Lung (tissue), 12 donors: ENCODE measurements around the gene STN1. TPM values are rescaled to one million over a fixed set of nuclear protein-coding genes. Genes with fewer than 3 reads are reported as not detected.

ENCODE experiments used
- ATAC-seq: fragments of 200-7000 bp; cut with Tn5 transposase; one replicate; pipeline ENCODE4 v1.9.1; 2020; ENCODE audit warnings: moderate number of reproducible peaks; ENCODE audit not compliant: insufficient read depth, low FRiP score
- DNase-seq, 3 donors: peaks; one replicate each; pipeline ENCODE4 v3.0.0-alpha.2; 2013 to 2017
- H3K27ac ChIP-seq, 2 donors: one replicate each; pipeline ENCODE4 v1.5.1; 2013; ENCODE audit warnings: mild to moderate bottlenecking in 2 of 2, moderate library complexity in 2 of 2, control low read depth in 1 of 2, inconsistent platforms in 1 of 2, low read depth in 1 of 2, low read length in 1 of 2
- H3K27me3 ChIP-seq, 3 donors: one replicate each; pipeline ENCODE4 v1.5.1; 2013; ENCODE audit warnings: low read length in 2 of 3; ENCODE audit not compliant: control insufficient read depth in 3 of 3, insufficient read depth in 3 of 3
- H3K36me3 ChIP-seq, 4 donors: one replicate each; pipeline ENCODE4 v1.5.1; 2013; ENCODE audit warnings: low read length in 4 of 4, mild to moderate bottlenecking in 1 of 4, moderate library complexity in 1 of 4; ENCODE audit not compliant: control insufficient read depth in 4 of 4, insufficient read depth in 4 of 4
- H3K4me1 ChIP-seq, 5 donors: one replicate each; pipeline ENCODE4 v1.5.1; 2013; ENCODE audit warnings: low read length in 5 of 5, mild to moderate bottlenecking in 2 of 5, moderate library complexity in 1 of 5; ENCODE audit not compliant: control insufficient read depth in 5 of 5, insufficient read depth in 5 of 5
- H3K4me3 ChIP-seq: one replicate; pipeline ENCODE4 v1.5.1; 2013; ENCODE audit warnings: mild to moderate bottlenecking, control low read depth, moderate library complexity
- H3K9ac ChIP-seq, 2 donors: one replicate each; pipeline ENCODE4 v1.5.1; 2013; ENCODE audit warnings: low read length in 2 of 2, control low read depth in 1 of 2; ENCODE audit not compliant: insufficient read depth in 1 of 2
- H3K9me3 ChIP-seq, 4 donors: one replicate each; pipeline ENCODE4 v1.5.1; 2013; ENCODE audit warnings: low read length in 3 of 4, mild to moderate bottlenecking in 1 of 4, moderate library complexity in 1 of 4; ENCODE audit not compliant: control insufficient read depth in 4 of 4, insufficient read depth in 3 of 4
- CTCF ChIP-seq: IDR thresholded peaks from 2 replicates; pipeline ENCODE4 v1.5.1; 2012; ENCODE audit warnings: mild to moderate bottlenecking; ENCODE audit errors: control extremely low read depth, extremely low read depth
- WGBS, 2 donors: extraction: QIAGEN DNeasy Blood & Tissue Kit; methylation state at CpG; one replicate each; pipeline ENCODE4 v1.1.7; 2013; 5-methylcytosine and 5-hydroxymethylcytosine counted together
- polyA plus RNA-seq, 2 donors: library from polyadenylated mRNA; stranded (reverse); fragments of 200-250 nt; gene quantifications; one replicate each; pipeline ENCODE4 v1.2.1, GENCODE V29; 2013
- total RNA-seq, 2 donors: library from RNA; depleted of rRNA in 1 of 2; stranded (reverse); fragments of >200 nt in 1 of 2; gene quantifications; one replicate each; pipeline ENCODE4 v1.2.1, GENCODE V29; 2014 to 2021
- donor health status: control.
- donor health status: control.
- donor health status: Bipolar disorder and iron deficiency.
- donor health status: healthy.
- donor health status: DM: yes; HTN: yes; CAD: no.

Gene STN1
- total and polyA plus RNA-seq, 4 donors: 26.5 to 43.8 (median 39.1) TPM

GRCh38 chr10:103852189-103852711, 65.7 kb downstream of the STN1 start:
- Histone ChIP-seq H3K27me3 (no peaks in the 10 kb centered on the region), H3K4me1 (peaks cover 20 to 61% (median 45%) of the 10 kb centered on the region in 5 donors), H3K4me3 (no peak overlapping the region), H3K36me3 (peaks cover 0 to 2% (median 0%) of the 10 kb centered on the region in 4 donors), H3K9me3 (no peaks in the 10 kb centered on the region), H3K9ac (no peak overlapping the region), H3K27ac (peak overlapping the region; percentile 10 to 50)
- 49 to 64% methylated on average over 11 of the region's 11 CpGs for WGBS, 2 donors
- no peak for TF ChIP-seq CTCF
- DNase-seq (peak in 1 of 3 donors; percentile 19), ATAC-seq (no peak)

- Histone ChIP-seq H3K27me3 (no peaks in the 10 kb centered on the region), H3K27ac (peak overlapping the region in 1 of 2 donors; percentile 41), H3K4me1 (peaks cover 24 to 58% (median 40%) of the 10 kb centered on the region in 5 donors), H3K9me3 (no peaks in the 10 kb centered on the region), H3K36me3 (peaks cover 0 to 2% (median 0%) of the 10 kb centered on the region in 4 donors), H3K4me3 (no peak overlapping the region), H3K9ac (peak overlapping the region in 1 of 2 donors; percentile 19)
- no peak for TF ChIP-seq CTCF
- no peak for ATAC-seq
- 80 to 83% methylated on average over 4 of the region's 4 CpGs for WGBS, 2 donors
- DNase-seq: no peak
These were observed 66.7 kb downstream of the STN1 start for GRCh38 chr10:103851261-103851660.

GRCh38 chr10:103850572-103850895, 67.5 kb downstream of the STN1 start:
- Histone ChIP-seq H3K9me3 (no peaks in the 10 kb centered on the region), H3K4me1 (peaks cover 27 to 53% (median 41%) of the 10 kb centered on the region in 5 donors), H3K27me3 (no peaks in the 10 kb centered on the region), H3K27ac (peak overlapping the region in 1 of 2 donors; percentile 80), H3K9ac (no peak overlapping the region), H3K36me3 (peaks cover 0 to 2% (median 0%) of the 10 kb centered on the region in 4 donors), H3K4me3 (no peak overlapping the region)
- ATAC-seq (no peak), DNase-seq (no peak)
- no peak for TF ChIP-seq CTCF
- 25 to 58% methylated on average over 3 of the region's 3 CpGs for WGBS, 2 donors
